K562 (cell line): ENCODE measurements around the gene DNAH10.

Experiments used
- CHD2 ChIP-seq: IDR thresholded peaks from 2 replicates; pipeline ENCODE4 v1.6.1; 2011; ENCODE audit warnings: low read depth, low read length
- EZH2 ChIP-seq: IDR thresholded peaks from 2 replicates; pipeline ENCODE4 v1.6.1; 2012; ENCODE audit warnings: low read depth, mild to moderate bottlenecking, inconsistent platforms, low read length, borderline replicate concordance
- FOXA3 ChIP-seq, 2 experiments: fragments of 450-650 bp in 1 of 2; sonication (generic) in 1 of 2; formaldehyde crosslinking; IDR thresholded peaks in 1 of 2; conservative IDR thresholded peaks in 1 of 2; 2 replicates each; pipeline versions ENCODE4 v1.4.0 to v1.8.0; 2020 to 2022; ENCODE audit warnings: mild to moderate bottlenecking in 2 of 2, missing genetic modification reagents in 1 of 2
- FOXP4 ChIP-seq: sonication (generic); formaldehyde crosslinking; IDR thresholded peaks from 2 replicates; pipeline ENCODE4 v1.8.0; 2022; ENCODE audit warnings: mild to moderate bottlenecking, missing genetic modification reagents, borderline replicate concordance
- TCF7L2 ChIP-seq: fragments of 150-350 bp; IDR thresholded peaks from 2 replicates; pipeline ENCODE4 v1.6.1; 2016; ENCODE audit warnings: low read depth, mild to moderate bottlenecking, low read length, moderate library complexity
- TRIM25 ChIP-seq: fragments of 450-650 bp; IDR thresholded peaks from 2 replicates; pipeline ENCODE4 v1.7.0; 2016; ENCODE audit warnings: borderline replicate concordance
- ZC3H4 ChIP-seq: sonication (generic); formaldehyde crosslinking; IDR thresholded peaks from 2 replicates; pipeline ENCODE4 v1.9.0; 2021; ENCODE audit warnings: missing genetic modification reagents, borderline replicate concordance
- ZFP30 ChIP-seq: fragments of 250-450 bp; sonication (Bioruptor Pico); IDR thresholded peaks from 2 replicates; pipeline ENCODE4 v1.8.0; 2022; ENCODE audit warnings: moderate library complexity, mild to moderate bottlenecking, inconsistent platforms, borderline replicate concordance

DNA sequence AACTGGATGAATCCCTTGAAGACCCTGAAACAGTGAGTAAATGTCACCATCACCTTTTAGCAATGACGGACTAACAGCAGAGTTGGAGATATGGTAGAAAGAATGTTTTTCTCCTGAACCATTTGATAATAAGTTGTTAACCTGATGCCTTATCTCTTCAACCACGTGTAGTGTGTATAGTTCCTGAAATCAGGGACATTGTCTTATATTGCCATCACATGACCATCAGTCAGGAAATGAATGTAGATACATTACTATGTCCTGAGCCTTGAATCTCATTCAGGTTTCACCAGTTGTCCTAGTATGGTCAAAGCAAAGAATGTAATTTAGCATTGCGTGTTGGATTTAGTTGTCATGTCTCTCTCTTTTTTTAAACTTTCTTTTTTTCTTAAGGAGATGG, 34.2 kb upstream of the DNAH10 start:
- TF ChIP-seq FOXA3 (CRISPR knock-in tag; conservative IDR thresholded peaks at IDR 0.05 in 1 of 2, IDR thresholded peaks at IDR 0.05 in 1 of 2) (no peak), ZC3H4 (no peak), CHD2 (no peak), FOXP4 (CRISPR knock-in tag) (no peak), TCF7L2 (no peak), TRIM25 (no peak), ZFP30 (CRISPR knock-in tag) (no peak), EZH2 (no peak)
